ENCODE measurements around the gene TRRAP. TPM values are rescaled to one million over a fixed set of nuclear protein-coding genes. Genes with fewer than 3 reads are reported as not detected.

The TRRAP gene
- polyA plus RNA-seq, 2 of the 4 experiments (the other 2 are of a cell fraction): 12.2 to 22.1 TPM

DNA sequence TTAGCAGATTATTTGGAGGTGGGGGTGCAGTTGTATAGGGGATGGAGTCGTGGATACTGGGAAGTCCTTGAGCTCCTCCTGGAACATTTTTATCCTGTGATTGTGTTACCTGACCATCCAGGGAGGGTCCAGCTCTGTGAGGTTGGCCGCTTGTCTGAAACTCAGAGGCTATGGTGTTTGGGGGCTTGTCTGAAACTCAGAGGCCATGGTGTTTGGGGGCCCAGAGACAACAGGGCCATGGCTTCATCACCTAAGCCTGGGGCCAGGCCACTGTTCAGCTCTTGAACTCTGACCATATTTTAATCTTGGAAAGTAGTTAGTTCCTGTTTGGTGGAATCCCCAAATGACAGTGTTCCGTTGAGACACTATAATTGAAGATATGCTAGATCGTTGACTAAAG, 66.1 kb downstream of the TRRAP start:
- ChIA-PET POLR2A (no interaction called here), CTCF (interaction anchor here (0.8 to 1.0 kb wide), 3 partner anchors 9 to 330 kb away, joined by 3 read pairs; no protein-coding TSS in a partner anchor)
- no peaks in the 10 kb centered on the region for H3K4me1 ChIP-seq
- FAIRE-seq: no peak
- ATAC-seq: no peak
- TF ChIP-seq TFCP2L1 (CRISPR knock-in tag; IDR thresholded peaks at IDR 0.05) (no peak), JUN (IDR thresholded peaks at IDR 0.05) (no peak), CBX2 (IDR thresholded peaks at IDR 0.05; ENCODE audit: borderline replicate concordance, low read depth) (no peak), EP300 (IDR thresholded peaks at IDR 0.05) (no peak), GATA3 (IDR thresholded peaks at IDR 0.05; ENCODE audit: borderline replicate concordance) (no peak), RAD21 (conservative IDR thresholded peaks at IDR 0.05 in 1 of 2, IDR thresholded peaks at IDR 0.05 in 1 of 2) (no peak), ZC3H11A (IDR thresholded peaks at IDR 0.05) (no peak), NPAS2 (CRISPR knock-in tag; IDR thresholded peaks at IDR 0.05; ENCODE audit: borderline replicate concordance) (no peak), PHF8 (IDR thresholded peaks at IDR 0.05; ENCODE audit: borderline replicate concordance, low read depth) (no peak), NR3C1 (IDR thresholded peaks at IDR 0.05) (no peak), CBX8 (IDR thresholded peaks at IDR 0.05) (no peak), RARB (CRISPR knock-in tag; IDR thresholded peaks at IDR 0.05) (no peak), HOXB5 (CRISPR knock-in tag; IDR thresholded peaks at IDR 0.05) (no peak)
- TF ChIP-seq, protein P1, sequence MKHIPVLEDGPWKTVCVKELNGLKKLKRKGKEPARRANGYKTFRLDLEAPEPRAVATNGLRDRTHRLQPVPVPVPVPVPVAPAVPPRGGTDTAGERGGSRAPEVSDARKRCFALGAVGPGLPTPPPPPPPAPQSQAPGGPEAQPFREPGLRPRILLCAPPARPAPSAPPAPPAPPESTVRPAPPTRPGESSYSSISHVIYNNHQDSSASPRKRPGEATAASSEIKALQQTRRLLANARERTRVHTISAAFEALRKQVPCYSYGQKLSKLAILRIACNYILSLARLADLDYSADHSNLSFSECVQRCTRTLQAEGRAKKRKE (CRISPR knock-in tag; IDR thresholded peaks at IDR 0.05; ENCODE audit: low read depth): no peak
- TF ChIP-seq, protein P2, sequence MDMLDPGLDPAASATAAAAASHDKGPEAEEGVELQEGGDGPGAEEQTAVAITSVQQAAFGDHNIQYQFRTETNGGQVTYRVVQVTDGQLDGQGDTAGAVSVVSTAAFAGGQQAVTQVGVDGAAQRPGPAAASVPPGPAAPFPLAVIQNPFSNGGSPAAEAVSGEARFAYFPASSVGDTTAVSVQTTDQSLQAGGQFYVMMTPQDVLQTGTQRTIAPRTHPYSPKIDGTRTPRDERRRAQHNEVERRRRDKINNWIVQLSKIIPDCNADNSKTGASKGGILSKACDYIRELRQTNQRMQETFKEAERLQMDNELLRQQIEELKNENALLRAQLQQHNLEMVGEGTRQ (IDR thresholded peaks at IDR 0.05): no peak
- H3K9me3 ChIP-seq: no peaks in the 10 kb centered on the region
- H3K4me3 ChIP-seq: no peak overlapping the region
- no peak overlapping the region for H3K4me2 ChIP-seq
- 93% methylated on average over 4 of the region's 4 CpGs for WGBS (ENCODE audit: missing lambda C conversion rate)
- H3K27ac ChIP-seq: no peak overlapping the region
- DNase-seq (ENCODE audit: low read depth in 1 of 2, low spot score in 1 of 2): no peak

DNA sequence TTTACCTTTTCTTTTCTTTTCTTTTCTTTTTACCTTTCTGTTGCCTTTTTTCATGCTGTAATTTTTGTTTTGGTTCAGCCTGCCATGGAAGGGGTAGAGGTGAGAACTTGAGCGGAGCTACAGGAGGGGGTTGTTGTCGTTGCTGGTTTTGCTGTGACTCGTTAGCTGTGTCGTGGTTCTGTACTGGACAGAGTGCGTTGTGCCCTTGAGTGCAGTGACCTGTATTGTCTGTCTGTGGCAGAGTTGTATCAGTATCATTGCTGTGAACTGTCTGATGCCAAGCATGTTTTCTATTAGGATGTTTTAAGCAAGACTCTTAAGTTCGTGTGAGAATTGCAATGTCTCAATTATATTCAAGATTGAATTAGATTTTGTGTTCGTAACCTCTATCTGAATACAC, 67.5 kb downstream of the TRRAP start:
- ATAC-seq (no peak), DNase-seq (ENCODE audit: low read depth in 1 of 2, low spot score in 1 of 2) (no peak), FAIRE-seq (no peak)
- TF ChIP-seq ZFP36 (IDR thresholded peaks at IDR 0.05; ENCODE audit: borderline replicate concordance, partially characterized antibody): no peak
- TF ChIP-seq KDM1A (IDR thresholded peaks at IDR 0.05; ENCODE audit: low read depth): no peak
- TF ChIP-seq, protein P3, sequence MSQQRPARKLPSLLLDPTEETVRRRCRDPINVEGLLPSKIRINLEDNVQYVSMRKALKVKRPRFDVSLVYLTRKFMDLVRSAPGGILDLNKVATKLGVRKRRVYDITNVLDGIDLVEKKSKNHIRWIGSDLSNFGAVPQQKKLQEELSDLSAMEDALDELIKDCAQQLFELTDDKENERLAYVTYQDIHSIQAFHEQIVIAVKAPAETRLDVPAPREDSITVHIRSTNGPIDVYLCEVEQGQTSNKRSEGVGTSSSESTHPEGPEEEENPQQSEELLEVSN (IDR thresholded peaks at IDR 0.05; ENCODE audit: borderline replicate concordance, low read depth): no peak
- TF ChIP-seq, protein P1 (CRISPR knock-in tag; IDR thresholded peaks at IDR 0.05; ENCODE audit: low read depth): no peak
- TF ChIP-seq ZC3H11A (IDR thresholded peaks at IDR 0.05): no peak
- no peak for TF ChIP-seq NPAS2 (CRISPR knock-in tag; IDR thresholded peaks at IDR 0.05; ENCODE audit: borderline replicate concordance)
- H3K9me3 ChIP-seq: no peaks in the 10 kb centered on the region
- H3K4me2 ChIP-seq: no peak overlapping the region
- ChIA-PET POLR2A (no interaction called here), CTCF (no interaction called here)
- no peaks in the 10 kb centered on the region for H3K4me1 ChIP-seq
- 93% methylated on average over 7 of the region's 7 CpGs for WGBS (ENCODE audit: missing lambda C conversion rate)
- H3K27ac ChIP-seq: no peak overlapping the region
- H3K4me3 ChIP-seq: no peak overlapping the region

DNA sequence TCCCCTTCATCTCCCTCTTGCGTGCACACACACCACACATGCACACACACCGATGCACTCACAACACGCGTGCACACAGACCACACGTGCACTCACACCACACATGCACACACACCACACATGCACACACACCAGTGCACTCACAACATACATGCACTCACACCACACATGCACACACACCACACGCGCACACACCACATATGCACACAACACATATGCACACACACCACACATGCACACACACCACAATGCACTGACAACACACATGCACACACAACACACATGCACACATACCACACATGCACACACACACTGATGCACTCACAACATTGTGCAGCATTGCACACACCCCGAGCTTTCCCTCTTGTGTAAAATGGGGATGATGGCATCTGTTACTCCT, 68.1 kb downstream of the TRRAP start:
- ChIA-PET POLR2A (no interaction called here), CTCF (no interaction called here)
- FAIRE-seq: no peak
- H3K9me3 ChIP-seq: no peaks in the 10 kb centered on the region
- no peak overlapping the region for H3K4me2 ChIP-seq
- no peak for DNase-seq (ENCODE audit: low read depth in 1 of 2, low spot score in 1 of 2)
- TF ChIP-seq, protein P1 (CRISPR knock-in tag; IDR thresholded peaks at IDR 0.05; ENCODE audit: low read depth): no peak
- TF ChIP-seq FOSB (CRISPR knock-in tag; IDR thresholded peaks at IDR 0.05) (no peak), KDM1A (IDR thresholded peaks at IDR 0.05; ENCODE audit: low read depth) (no peak), FOSL2 (IDR thresholded peaks at IDR 0.05) (no peak), FOSL2 (CRISPR knock-in tag; IDR thresholded peaks at IDR 0.05) (no peak), CEBPB (IDR thresholded peaks at IDR 0.05) (no peak), BHLHE40 (IDR thresholded peaks at IDR 0.05; ENCODE audit: low read depth, low read length) (no peak)
- TF ChIP-seq, protein P4, sequence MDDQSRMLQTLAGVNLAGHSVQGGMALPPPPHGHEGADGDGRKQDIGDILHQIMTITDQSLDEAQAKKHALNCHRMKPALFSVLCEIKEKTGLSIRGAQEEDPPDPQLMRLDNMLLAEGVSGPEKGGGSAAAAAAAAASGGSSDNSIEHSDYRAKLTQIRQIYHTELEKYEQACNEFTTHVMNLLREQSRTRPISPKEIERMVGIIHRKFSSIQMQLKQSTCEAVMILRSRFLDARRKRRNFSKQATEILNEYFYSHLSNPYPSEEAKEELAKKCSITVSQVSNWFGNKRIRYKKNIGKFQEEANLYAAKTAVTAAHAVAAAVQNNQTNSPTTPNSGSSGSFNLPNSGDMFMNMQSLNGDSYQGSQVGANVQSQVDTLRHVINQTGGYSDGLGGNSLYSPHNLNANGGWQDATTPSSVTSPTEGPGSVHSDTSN (IDR thresholded peaks at IDR 0.05): no peak
- TF ChIP-seq, protein P5, sequence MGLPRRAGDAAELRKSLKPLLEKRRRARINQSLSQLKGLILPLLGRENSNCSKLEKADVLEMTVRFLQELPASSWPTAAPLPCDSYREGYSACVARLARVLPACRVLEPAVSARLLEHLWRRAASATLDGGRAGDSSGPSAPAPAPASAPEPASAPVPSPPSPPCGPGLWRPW (IDR thresholded peaks at IDR 0.05): no peak
- H3K27ac ChIP-seq: no peak overlapping the region
- H3K4me1 ChIP-seq: no peaks in the 10 kb centered on the region
- H3K4me3 ChIP-seq: no peak overlapping the region
- ATAC-seq: no peak
- 93% methylated on average over 8 of the region's 8 CpGs for WGBS (ENCODE audit: missing lambda C conversion rate)
